Upper lobe of right lung (tissue), 1 donor: Measurements from ENCODE around the gene PLBD2. TPM values are rescaled to one million over a fixed set of nuclear protein-coding genes. Genes with fewer than 3 reads are reported as not detected.

Experiments used
- ATAC-seq: fragments of 200-7000 bp; cut with Tn5 transposase; one replicate; pipeline ENCODE4 v1.9.1; 2020; ENCODE audit warnings: mild to moderate bottlenecking, moderate library complexity
- DNase-seq: peaks from one replicate; pipeline ENCODE4 v3.0.0-alpha.2; 2020
- H3K27ac ChIP-seq: fragments of 200-600 bp; one replicate; pipeline ENCODE4 v1.8.0; 2022
- H3K27me3 ChIP-seq: fragments of 200-600 bp; one replicate; pipeline ENCODE4 v1.8.0; 2022; ENCODE audit warnings: mild to moderate bottlenecking
- H3K36me3 ChIP-seq: fragments of 200-600 bp; one replicate; pipeline ENCODE4 v1.8.0; 2022
- H3K4me1 ChIP-seq: fragments of 200-600 bp; one replicate; pipeline ENCODE4 v1.8.0; 2022
- H3K4me3 ChIP-seq: fragments of 200-600 bp; one replicate; pipeline ENCODE4 v1.8.0; 2022; ENCODE audit warnings: mild to moderate bottlenecking
- H3K9me3 ChIP-seq: fragments of 200-600 bp; one replicate; pipeline ENCODE4 v1.8.0; 2022
- CTCF ChIP-seq: fragments of 200-600 bp; IDR thresholded peaks from one replicate; pipeline ENCODE4 v1.8.0; 2022; ENCODE audit warnings: antibody characterized with exemption
- intact Hi-C: fragments of 100-400 bp; cut with DNase I; formaldehyde crosslinking; loops from one replicate; pipeline ENCODE4 v1.11.0; 2022
- total RNA-seq: library from RNA; stranded (reverse); fragmentation: NEBNext Ultra II Directional; extraction: Animal tissue kit (Norgen Biotek cat#: 25700); gene quantifications from one replicate; pipeline ENCODE4 v1.2.1, GENCODE V29; 2021
- donor health status: DM: no; HTN: yes; CAD: no; lungs with severe emphysema.

PLBD2 gene
- total RNA-seq, 1 donor from 2014 or later: 41.0 TPM

DNA sequence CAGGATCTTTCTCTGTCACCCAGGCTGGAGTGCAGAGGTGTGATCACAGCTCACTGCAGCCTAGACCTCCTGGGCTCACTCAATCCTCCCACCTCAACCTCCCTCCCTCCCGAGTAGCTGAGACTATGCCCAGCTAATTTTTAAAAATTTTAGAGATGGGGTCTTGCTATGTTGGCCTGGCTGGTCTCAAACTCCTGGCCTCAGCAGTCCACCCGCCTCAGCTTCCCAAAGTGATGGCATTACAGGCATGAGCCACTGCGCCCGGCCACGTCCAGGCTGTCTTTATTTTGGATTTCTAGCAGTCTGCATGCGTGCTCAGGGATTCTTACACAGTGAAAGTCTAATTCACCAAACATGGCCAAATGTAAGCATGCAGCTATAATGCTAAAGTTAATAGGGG lies 41.3 kb upstream of the PLBD2 start:
- DNase-seq (no peak), ATAC-seq (no peak)
- H3K36me3 ChIP-seq: peaks cover 84% of the 10 kb centered on the region
- H3K4me3 ChIP-seq: no peak overlapping the region
- TF ChIP-seq CTCF: no peak
- no peaks in the 10 kb centered on the region for H3K4me1 ChIP-seq
- no peaks in the 10 kb centered on the region for H3K9me3 ChIP-seq
- intact Hi-C loops: no loop called here
- no peaks in the 10 kb centered on the region for H3K27me3 ChIP-seq
- no peak overlapping the region for H3K27ac ChIP-seq

GRCh38 chr12:113318046-113318656 lies 40.2 kb upstream of the PLBD2 start:
- Histone ChIP-seq H3K4me3 (no peak overlapping the region), H3K36me3 (peaks cover 73% of the 10 kb centered on the region)

GRCh38 chr12:113318900-113319628 lies 39.3 kb upstream of the PLBD2 start:
- H3K4me1 ChIP-seq: no peaks in the 10 kb centered on the region
- DNase-seq: no peak
- no peaks in the 10 kb centered on the region for H3K9me3 ChIP-seq
- peaks cover 65% of the 10 kb centered on the region for H3K36me3 ChIP-seq
- H3K27me3 ChIP-seq: no peaks in the 10 kb centered on the region
- no peak for ATAC-seq
- intact Hi-C loops: no loop called here
- H3K27ac ChIP-seq: no peak overlapping the region
- no peak for TF ChIP-seq CTCF
- H3K4me3 ChIP-seq: no peak overlapping the region

More at GRCh38 chr12:113318046-113318656, 40.2 kb upstream of the PLBD2 start:
- intact Hi-C loops: no loop called here
- Histone ChIP-seq H3K9me3 (no peaks in the 10 kb centered on the region), H3K27me3 (no peaks in the 10 kb centered on the region), H3K27ac (no peak overlapping the region), H3K4me1 (no peaks in the 10 kb centered on the region)
- DNase-seq (no peak), ATAC-seq (no peak)
- TF ChIP-seq CTCF: no peak

GRCh38 chr12:113320401-113320800 lies 38.0 kb upstream of the PLBD2 start:
- Histone ChIP-seq H3K4me1 (no peaks in the 10 kb centered on the region), H3K36me3 (peaks cover 52% of the 10 kb centered on the region), H3K27ac (no peak overlapping the region), H3K4me3 (no peak overlapping the region), H3K9me3 (no peaks in the 10 kb centered on the region), H3K27me3 (no peaks in the 10 kb centered on the region)
- TF ChIP-seq CTCF: no peak
- no peak for ATAC-seq
- DNase-seq: no peak
- intact Hi-C loops: no loop called here

DNA sequence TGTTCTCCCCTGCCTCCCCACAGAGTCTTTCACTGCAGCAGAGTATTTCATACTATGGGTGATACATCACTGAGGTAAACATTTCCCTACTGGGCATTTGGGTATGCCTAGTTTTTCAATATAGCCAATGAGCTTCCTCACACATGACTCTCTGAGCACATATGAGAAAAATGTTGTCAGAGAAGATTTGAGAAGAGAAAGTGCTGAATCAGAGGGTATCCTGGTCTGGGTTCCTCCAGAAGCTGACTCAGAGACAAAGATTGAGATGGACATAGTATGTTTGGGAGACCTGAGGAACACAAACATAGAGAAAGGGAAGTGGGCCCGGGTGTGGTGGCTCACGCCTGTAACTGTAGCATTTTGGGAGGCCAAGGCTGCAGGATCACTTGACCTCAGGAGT lies 36.0 kb upstream of the PLBD2 start:
- DNase-seq (no peak), ATAC-seq (peak; percentile 59)
- Histone ChIP-seq H3K27ac (no peak overlapping the region), H3K9me3 (no peaks in the 10 kb centered on the region), H3K4me3 (no peak overlapping the region), H3K27me3 (no peaks in the 10 kb centered on the region), H3K36me3 (peaks cover 40% of the 10 kb centered on the region), H3K4me1 (peaks cover 10% of the 10 kb centered on the region)
- TF ChIP-seq CTCF: no peak
- intact Hi-C loops: no loop called here
